ENCODE data around the gene BRWD1. TPM values are rescaled to one million over a fixed set of nuclear protein-coding genes. Genes with fewer than 3 reads are reported as not detected.
"Not testable (repeated sequence)": the region's sequence is repeated elsewhere in the genome, so short reads cannot be mapped to it uniquely, and the experiment has no call there.

The BRWD1 gene
- polyA plus RNA-seq, 3 donors: 43.0 to 49.0 (median 46.1) TPM

GRCh38 chr21:39178421-39178820, 135.0 kb downstream of the BRWD1 start:
- no peak for DNase-seq

GRCh38 chr21:39176271-39176709, 137.1 kb downstream of the BRWD1 start:
- DNase-seq: no peak

GRCh38 chr21:39175665-39176064, 137.8 kb downstream of the BRWD1 start:
- DNase-seq: no peak

- peak; percentile 10 for DNase-seq
Measured at GRCh38 chr21:39175154-39175553, 138.3 kb downstream of the BRWD1 start.

GRCh38 chr21:39173716-39174680, 139.4 kb downstream of the BRWD1 start:
- no peak for DNase-seq

- DNase-seq: no peak
Measured at GRCh38 chr21:39169906-39170305, 143.5 kb downstream of the BRWD1 start.

- DNase-seq: no peak
Measured at GRCh38 chr21:39168800-39169199, 144.6 kb downstream of the BRWD1 start.

GRCh38 chr21:39164523-39164922, 148.9 kb downstream of the BRWD1 start:
- DNase-seq: no peak

- no peak for DNase-seq
Measured at GRCh38 chr21:39161064-39161463, 152.4 kb downstream of the BRWD1 start.

- no peak for DNase-seq
Measured at GRCh38 chr21:39159342-39160063, 153.9 kb downstream of the BRWD1 start.

- not testable (repeated sequence) for DNase-seq
Measured at GRCh38 chr21:39157241-39157640, 156.2 kb downstream of the BRWD1 start.

- no peak for DNase-seq
Measured at GRCh38 chr21:39156024-39156423, 157.4 kb downstream of the BRWD1 start.

GRCh38 chr21:39155578-39155977, 157.9 kb downstream of the BRWD1 start:
- DNase-seq: no peak

GRCh38 chr21:39153842-39154241, 159.6 kb downstream of the BRWD1 start:
- no peak for DNase-seq

- DNase-seq: no peak
Measured at GRCh38 chr21:39153373-39153772, 160.1 kb downstream of the BRWD1 start.

GRCh38 chr21:39152271-39152670, 161.2 kb downstream of the BRWD1 start:
- DNase-seq: no peak

GRCh38 chr21:39150877-39151276, 162.6 kb downstream of the BRWD1 start:
- no peak for DNase-seq

GRCh38 chr21:39150316-39150715, 163.1 kb downstream of the BRWD1 start:
- DNase-seq: no peak

GRCh38 chr21:39149882-39150281, 163.6 kb downstream of the BRWD1 start:
- DNase-seq: no peak

GRCh38 chr21:39148975-39149374, 164.5 kb downstream of the BRWD1 start:
- no peak for DNase-seq

GRCh38 chr21:39144191-39144590, 169.2 kb downstream of the BRWD1 start:
- DNase-seq: no peak

GRCh38 chr21:39142972-39143371, 170.5 kb downstream of the BRWD1 start:
- DNase-seq: no peak

- no peak for DNase-seq
Measured at GRCh38 chr21:39141502-39141901, 171.9 kb downstream of the BRWD1 start.

Data from renal pelvis (tissue), 4 donors.